ENCODE results near the gene RNU1-4. TPM values are rescaled to one million over a fixed set of nuclear protein-coding genes. Genes with fewer than 3 reads are reported as not detected.
"Not testable (repeated sequence)": the region's sequence is repeated elsewhere in the genome, so short reads cannot be mapped to it uniquely, and the experiment has no call there.

RNU1-4 gene
- total RNA-seq, 2 experiments from 2014 or later = 2,316 to 2,477 TPM

DNA sequence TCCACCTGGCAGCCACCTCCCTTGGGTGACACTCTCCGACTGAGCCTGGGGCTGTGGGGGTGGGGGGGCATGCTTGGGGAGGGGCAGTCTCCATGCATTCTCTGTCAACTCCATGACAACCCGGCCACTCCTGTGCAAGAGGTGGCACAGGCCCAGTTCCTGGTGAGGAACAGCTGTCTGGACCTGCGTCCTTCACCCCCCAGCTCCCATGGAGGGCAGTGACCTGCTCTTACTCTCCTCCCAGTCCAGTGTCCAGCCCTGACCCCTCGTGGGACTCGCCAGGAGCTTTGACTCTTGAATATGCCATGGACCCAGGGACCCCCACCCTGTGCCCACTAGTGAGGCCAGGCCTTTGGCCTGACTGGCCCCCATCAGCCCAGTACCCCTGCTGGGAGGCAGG lies 38.0 kb upstream of the RNU1-4 start:
- H3K4me3 Mint-ChIP-seq; POLR2A ChIA-PET; H3K4me1 Mint-ChIP-seq; H3K36me3 Mint-ChIP-seq (ENCODE audit: low read depth); H3K27ac Mint-ChIP-seq; H3K9me3 Mint-ChIP-seq; DNase-seq: not testable (repeated sequence)
- peaks cover 13% of the 10 kb centered on the region for H3K27me3 Mint-ChIP-seq
- CTCF ChIA-PET = interaction anchor here (1.5 kb wide), 1 partner anchor 81 kb away, joined by 3 read pairs; no protein-coding TSS in a partner anchor

DNA sequence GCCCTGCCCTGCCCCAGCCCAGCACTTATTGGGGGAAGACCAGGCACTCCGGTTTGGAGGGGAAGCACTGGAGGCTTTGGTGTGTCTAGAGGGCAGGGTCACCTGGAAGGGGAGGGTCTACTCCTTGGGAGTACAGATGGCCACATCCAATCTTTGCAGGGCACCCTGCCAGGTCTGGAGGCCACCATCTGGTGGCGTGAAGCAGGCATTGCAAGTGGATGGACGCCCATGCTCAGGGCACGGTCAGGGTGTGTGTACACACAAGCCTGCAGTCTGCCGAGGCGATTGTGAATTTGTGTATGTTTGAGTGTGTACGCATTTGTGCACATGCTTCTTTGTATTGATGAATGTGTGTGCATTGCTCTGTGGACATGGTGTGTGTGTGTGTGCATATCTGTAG lies 37.2 kb upstream of the RNU1-4 start:
- not testable (repeated sequence) for DNase-seq

GRCh38 chr1:16703602-16704001 lies 36.7 kb upstream of the RNU1-4 start:
- H3K9me3 Mint-ChIP-seq; POLR2A ChIA-PET; H3K27ac Mint-ChIP-seq; H3K4me3 Mint-ChIP-seq; H3K4me1 Mint-ChIP-seq; H3K36me3 Mint-ChIP-seq (ENCODE audit: low read depth); H3K27me3 Mint-ChIP-seq; DNase-seq: not testable (repeated sequence)
- CTCF ChIA-PET = interaction anchor here (1.0 kb wide), 1 partner anchor 10 kb away, joined by 4 read pairs; no protein-coding TSS in a partner anchor

More for the DNA sequence above, 37.2 kb upstream of the RNU1-4 start:
- H3K36me3 Mint-ChIP-seq (ENCODE audit: low read depth); H3K27ac Mint-ChIP-seq; H3K4me1 Mint-ChIP-seq; CTCF ChIA-PET; H3K4me3 Mint-ChIP-seq; H3K9me3 Mint-ChIP-seq; POLR2A ChIA-PET: not testable (repeated sequence)
- peaks cover 12% of the 10 kb centered on the region for H3K27me3 Mint-ChIP-seq

- ChIA-PET POLR2A (interaction anchor here (0.6 kb wide), 1 partner anchor 97 kb away, joined by 5 read pairs; no protein-coding TSS in a partner anchor), CTCF (interaction anchor here (1.0 to 1.7 kb wide), 2 partner anchors 10 to 12 kb away, joined by 4 to 5 read pairs; no protein-coding TSS in a partner anchor)
- H3K36me3 Mint-ChIP-seq (ENCODE audit: low read depth); H3K27me3 Mint-ChIP-seq; DNase-seq; H3K4me1 Mint-ChIP-seq; H3K27ac Mint-ChIP-seq; H3K9me3 Mint-ChIP-seq; H3K4me3 Mint-ChIP-seq: not testable (repeated sequence)
Measured at GRCh38 chr1:16704076-16704475, 36.2 kb upstream of the RNU1-4 start.

DNA sequence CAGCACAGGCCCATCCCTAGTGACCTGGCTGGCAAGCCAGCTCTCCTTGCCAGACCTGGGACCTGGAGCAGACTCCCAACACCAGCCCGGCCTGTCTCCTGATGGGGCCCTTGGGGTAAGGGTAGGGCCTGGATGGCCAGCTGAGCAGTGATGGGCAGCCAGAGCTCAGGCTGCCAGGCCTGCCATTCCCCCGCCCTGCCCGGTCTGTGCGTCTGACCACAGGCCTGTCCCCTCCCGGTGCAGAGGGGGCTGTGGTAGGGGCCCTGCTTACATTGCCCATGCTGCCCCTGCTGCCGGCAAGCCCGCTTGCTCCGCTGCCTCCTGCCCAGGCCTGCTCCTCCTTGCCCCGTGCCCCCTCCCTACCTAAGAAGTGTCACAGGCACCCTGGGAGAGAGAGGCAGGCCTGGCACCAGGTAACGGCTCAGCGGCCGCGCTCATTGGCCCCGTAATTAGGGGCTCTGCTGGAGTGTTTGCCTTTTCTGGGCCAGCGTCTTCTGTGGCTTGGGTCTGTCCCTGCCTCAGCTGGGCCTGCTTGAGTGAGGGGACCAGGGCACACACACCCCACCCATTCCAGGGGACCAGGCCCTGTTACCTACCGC lies 35.7 kb upstream of the RNU1-4 start:
- H3K9me3 Mint-ChIP-seq; H3K27ac Mint-ChIP-seq; H3K36me3 Mint-ChIP-seq (ENCODE audit: low read depth); H3K27me3 Mint-ChIP-seq; H3K4me1 Mint-ChIP-seq; H3K4me3 Mint-ChIP-seq; DNase-seq: not testable (repeated sequence)
- POLR2A ChIA-PET = interaction anchor here (0.6 kb wide), 1 partner anchor 98 kb away, joined by 5 read pairs; no protein-coding TSS in a partner anchor
- CTCF ChIA-PET = interaction anchor here (0.7 to 1.7 kb wide), 6 partner anchors 11 to 89 kb away, joined by 3 to 5 read pairs (median 3); no protein-coding TSS in a partner anchor

DNA sequence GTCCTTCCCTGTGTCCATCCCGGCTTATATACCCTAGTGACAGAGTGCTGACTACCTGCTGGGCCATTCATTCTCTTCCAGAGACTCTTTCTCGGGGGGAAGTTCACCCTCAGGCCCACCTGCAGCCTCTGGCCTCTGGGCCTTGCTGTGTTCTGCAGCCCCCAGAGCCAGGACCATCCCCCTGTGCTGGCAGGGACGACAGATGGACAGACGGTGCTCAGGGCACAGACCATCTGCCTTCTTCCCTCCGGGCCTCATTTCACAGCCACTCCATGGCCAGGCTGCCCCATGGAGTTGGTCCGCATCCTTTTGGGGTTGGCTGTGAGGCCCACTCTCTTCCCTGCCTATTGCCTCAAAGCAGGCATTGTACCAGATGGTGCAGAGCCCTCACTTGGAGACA lies 34.0 kb upstream of the RNU1-4 start:
- POLR2A ChIA-PET; DNase-seq; H3K36me3 Mint-ChIP-seq (ENCODE audit: low read depth); H3K27ac Mint-ChIP-seq; H3K4me3 Mint-ChIP-seq; H3K4me1 Mint-ChIP-seq; H3K27me3 Mint-ChIP-seq; H3K9me3 Mint-ChIP-seq: not testable (repeated sequence)
- CTCF ChIA-PET = interaction anchor here (1.3 kb wide), 1 partner anchor 12 kb away, joined by 3 read pairs; no protein-coding TSS in a partner anchor

DNA sequence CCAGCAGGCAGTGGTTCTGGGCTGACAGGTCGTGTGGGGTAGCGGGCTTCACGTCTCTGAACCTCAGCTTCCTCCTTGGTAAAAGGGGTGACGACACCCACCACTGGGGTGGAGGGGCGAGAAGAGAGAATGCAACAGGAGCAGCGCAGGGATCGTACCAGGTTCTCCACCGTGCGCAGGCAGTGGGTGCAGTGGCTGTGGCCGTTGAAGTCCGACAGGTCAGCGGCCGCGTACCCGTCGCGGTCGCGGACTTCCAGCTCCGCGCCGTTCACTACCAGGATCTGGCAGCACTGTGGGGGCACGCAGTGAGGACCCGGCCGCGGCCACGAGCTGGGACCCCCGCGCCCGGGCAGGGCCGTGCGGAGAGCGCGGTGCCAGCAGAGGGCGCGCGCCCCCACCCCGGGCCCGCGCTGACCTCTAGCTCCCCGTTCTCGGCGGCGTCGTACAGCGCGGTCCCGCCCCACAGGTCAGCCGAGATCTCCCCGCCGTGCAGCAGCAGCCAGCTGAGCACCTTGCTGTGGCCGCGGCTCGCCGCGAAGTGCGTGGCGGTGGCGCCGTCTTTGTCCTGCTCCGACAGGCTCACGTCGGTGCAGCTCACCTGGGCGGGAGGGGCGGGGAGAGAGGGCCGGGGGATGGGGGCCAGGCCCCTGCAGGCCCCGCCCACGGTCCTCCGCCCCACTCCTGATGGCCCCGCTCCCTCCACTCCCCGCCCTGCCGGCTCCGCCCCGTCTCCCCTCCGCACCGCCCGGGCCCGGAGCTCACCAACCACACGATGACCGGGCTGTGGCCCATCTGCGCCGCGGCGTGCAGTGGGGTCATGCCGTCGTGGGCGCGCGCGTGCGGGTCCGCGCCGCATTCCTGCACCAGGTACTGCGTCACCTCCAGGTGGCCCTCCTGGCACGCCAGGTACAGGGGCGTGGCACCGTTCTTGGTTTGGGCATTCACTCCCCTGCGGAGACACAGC lies 32.9 kb upstream of the RNU1-4 start:
- CTCF ChIA-PET = interaction anchor here (0.9 to 1.6 kb wide), 5 partner anchors 9 to 66 kb away, joined by 3 to 7 read pairs (median 3); no protein-coding TSS in a partner anchor
- DNase-seq; H3K27me3 Mint-ChIP-seq; H3K36me3 Mint-ChIP-seq (ENCODE audit: low read depth); H3K4me3 Mint-ChIP-seq; POLR2A ChIA-PET; H3K27ac Mint-ChIP-seq; H3K9me3 Mint-ChIP-seq; H3K4me1 Mint-ChIP-seq: not testable (repeated sequence)

DNA sequence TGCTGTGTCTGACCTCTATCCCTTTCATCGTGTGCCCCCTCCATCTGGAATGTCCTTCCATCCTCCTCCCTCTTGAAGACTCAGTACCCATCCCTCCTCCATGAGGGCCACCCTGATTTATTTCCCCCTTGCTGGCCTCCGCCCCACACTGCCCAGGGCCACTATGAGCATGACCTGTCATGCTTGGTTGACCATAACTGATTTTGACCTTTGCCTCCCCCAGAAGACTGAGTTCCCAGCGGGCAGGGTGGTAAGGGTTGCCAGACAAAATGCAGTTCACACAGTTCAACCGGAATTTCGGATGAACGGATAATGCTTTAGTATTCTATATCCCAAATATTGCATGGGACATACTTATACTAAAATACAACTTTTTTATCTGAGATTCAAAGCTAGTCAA lies 31.6 kb upstream of the RNU1-4 start:
- H3K4me3 Mint-ChIP-seq; H3K27ac Mint-ChIP-seq; H3K27me3 Mint-ChIP-seq; H3K9me3 Mint-ChIP-seq; DNase-seq; H3K36me3 Mint-ChIP-seq (ENCODE audit: low read depth); H3K4me1 Mint-ChIP-seq; POLR2A ChIA-PET: not testable (repeated sequence)
- CTCF ChIA-PET = interaction anchor here (1.1 to 1.6 kb wide), 5 partner anchors 8 to 68 kb away, joined by 3 to 7 read pairs (median 5); no protein-coding TSS in a partner anchor

GRCh38 chr1:16709659-16710087 lies 30.6 kb upstream of the RNU1-4 start:
- POLR2A ChIA-PET; H3K27me3 Mint-ChIP-seq; H3K4me1 Mint-ChIP-seq; H3K9me3 Mint-ChIP-seq; H3K4me3 Mint-ChIP-seq; H3K27ac Mint-ChIP-seq; H3K36me3 Mint-ChIP-seq (ENCODE audit: low read depth): not testable (repeated sequence)
- DNase-seq = peak; percentile 59
- CTCF ChIA-PET = interaction anchor here (0.6 to 1.6 kb wide), 3 partner anchors 9 to 217 kb away, joined by 4 to 5 read pairs (median 5); no protein-coding TSS in a partner anchor

DNA sequence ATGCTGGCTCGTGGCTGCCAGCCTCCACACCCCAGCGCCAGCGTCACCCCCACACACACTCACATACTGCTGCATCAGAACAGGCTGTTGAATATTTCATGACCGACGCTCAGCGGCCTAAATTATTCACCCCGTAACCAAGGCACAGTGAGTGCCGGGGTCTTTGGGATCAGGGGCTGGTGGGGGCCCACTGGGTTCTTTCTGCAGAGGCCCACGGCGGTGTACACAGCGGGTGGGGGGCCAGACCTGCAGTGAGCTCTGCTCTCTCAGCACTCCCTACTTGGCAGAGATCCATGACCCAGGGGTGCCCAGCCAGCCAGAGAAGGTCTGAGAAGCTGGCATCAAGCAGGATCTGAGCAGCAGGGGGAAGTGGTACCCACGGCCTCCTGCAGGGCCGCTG lies 29.7 kb upstream of the RNU1-4 start:
- CTCF ChIA-PET; POLR2A ChIA-PET; H3K36me3 Mint-ChIP-seq (ENCODE audit: low read depth); H3K9me3 Mint-ChIP-seq; H3K27me3 Mint-ChIP-seq; H3K27ac Mint-ChIP-seq; H3K4me1 Mint-ChIP-seq; DNase-seq; H3K4me3 Mint-ChIP-seq: not testable (repeated sequence)

DNA sequence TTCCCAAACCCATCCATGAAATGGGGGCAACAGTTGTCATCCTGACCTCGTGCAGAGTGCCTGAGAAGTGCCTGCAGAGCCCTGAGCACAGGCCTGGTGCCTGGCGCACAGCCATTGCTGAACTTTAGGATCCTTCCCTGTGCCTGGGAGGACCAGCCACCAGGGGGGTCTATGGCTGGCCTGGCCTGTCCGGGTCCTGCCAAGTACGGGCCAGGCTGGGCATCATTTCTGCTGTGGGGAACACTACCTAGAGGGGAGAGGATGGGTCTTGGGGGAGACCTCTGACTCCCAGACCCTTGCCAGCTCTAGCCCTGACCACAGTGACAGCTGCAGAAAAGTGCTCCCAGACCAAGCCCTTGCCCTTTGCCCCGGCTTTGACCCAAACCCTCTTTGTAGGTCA lies 28.2 kb upstream of the RNU1-4 start:
- not testable (repeated sequence) for H3K4me1 Mint-ChIP-seq

GRCh38 chr1:16712582-16712981 lies 27.7 kb upstream of the RNU1-4 start:
- H3K4me3 Mint-ChIP-seq; H3K4me1 Mint-ChIP-seq; POLR2A ChIA-PET; H3K27me3 Mint-ChIP-seq; H3K9me3 Mint-ChIP-seq; DNase-seq; H3K36me3 Mint-ChIP-seq (ENCODE audit: low read depth); H3K27ac Mint-ChIP-seq: not testable (repeated sequence)
- CTCF ChIA-PET = interaction anchor here (1.7 kb wide), 1 partner anchor 25 kb away, joined by 3 read pairs; no protein-coding TSS in a partner anchor

More for the DNA sequence above, 28.2 kb upstream of the RNU1-4 start:
- H3K9me3 Mint-ChIP-seq; CTCF ChIA-PET; POLR2A ChIA-PET; DNase-seq; H3K27me3 Mint-ChIP-seq; H3K4me3 Mint-ChIP-seq; H3K27ac Mint-ChIP-seq; H3K36me3 Mint-ChIP-seq (ENCODE audit: low read depth): not testable (repeated sequence)

GRCh38 chr1:16712984-16713383 lies 27.3 kb upstream of the RNU1-4 start:
- POLR2A ChIA-PET; H3K4me1 Mint-ChIP-seq; H3K36me3 Mint-ChIP-seq (ENCODE audit: low read depth); H3K9me3 Mint-ChIP-seq; DNase-seq; H3K27ac Mint-ChIP-seq; H3K4me3 Mint-ChIP-seq: not testable (repeated sequence)
- CTCF ChIA-PET = interaction anchor here (1.7 kb wide), 1 partner anchor 25 kb away, joined by 3 read pairs; no protein-coding TSS in a partner anchor
- H3K27me3 Mint-ChIP-seq = peaks cover 13% of the 10 kb centered on the region
